Sigmoid colon (tissue), 7 donors: ENCODE results near the gene SPTBN5. TPM values are rescaled to one million over a fixed set of nuclear protein-coding genes. Genes with fewer than 3 reads are reported as not detected.

Experiments
- DNase-seq: peaks from one replicate; pipeline ENCODE4 v3.0.0-alpha.2; 2019
- H3K27ac ChIP-seq, 4 donors: fragments of 200-600 bp; sonication (generic); one replicate each; pipeline ENCODE4 v1.5.1; 2016 to 2019; ENCODE audit warnings: mild to moderate bottlenecking in 1 of 4
- H3K27me3 ChIP-seq, 3 donors: fragments of 200-600 bp; sonication (generic); one replicate each; pipeline ENCODE4 v1.5.1; 2019; ENCODE audit warnings: mild to moderate bottlenecking in 1 of 3
- H3K36me3 ChIP-seq, 4 donors: fragments of 200-600 bp; sonication (generic); one replicate each; pipeline ENCODE4 v1.5.1; 2016 to 2019
- H3K4me1 ChIP-seq, 4 donors: fragments of 200-600 bp; sonication (generic); one replicate each; pipeline ENCODE4 v1.5.1; 2017 to 2019
- H3K4me3 ChIP-seq, 4 donors: fragments of 200-600 bp; sonication (generic); one replicate each; pipeline ENCODE4 v1.5.1; 2017 to 2019; ENCODE audit warnings: mild to moderate bottlenecking in 2 of 4, moderate library complexity in 1 of 4
- H3K9me3 ChIP-seq, 4 donors: fragments of 200-600 bp in 3 of 4; sonication (generic) in 3 of 4; one replicate each; pipeline versions ENCODE4 v1.5.1 to v1.6.1; 2013 to 2019
- EP300 ChIP-seq, 4 donors: sonication (generic); formaldehyde crosslinking; IDR thresholded peaks; one replicate each; pipeline ENCODE4 v1.6.1; 2017; ENCODE audit warnings: antibody characterized with exemption in 4 of 4
- POLR2A ChIP-seq, 2 donors: fragments of 450-650 bp; IDR thresholded peaks; one replicate each; pipeline ENCODE4 v1.6.1; 2016; ENCODE audit warnings: antibody characterized with exemption in 2 of 2, mild to moderate bottlenecking in 2 of 2, moderate library complexity in 2 of 2
- POLR2AphosphoS5 ChIP-seq, 4 donors: sonication (generic); formaldehyde crosslinking; IDR thresholded peaks; one replicate each; pipeline ENCODE4 v1.6.1; 2017; ENCODE audit warnings: antibody characterized with exemption in 4 of 4
- WGBS, 2 donors: extraction: QIAGEN DNeasy Blood & Tissue Kit; methylation state at CpG; one replicate each; pipeline ENCODE4 v1.1.7; 2013; 5-methylcytosine and 5-hydroxymethylcytosine counted together
- intact Hi-C: fragments of 100-400 bp; cut with DNase I; formaldehyde crosslinking; loops from one replicate; pipeline ENCODE4 v1.15.1; 2023
- polyA plus RNA-seq, 3 donors: library from polyadenylated mRNA; stranded (reverse); fragments of 200-250 nt; gene quantifications; one replicate each; pipeline ENCODE4 v1.2.3, GENCODE V29; 2013
- total RNA-seq, 4 donors: library from RNA; depleted of rRNA; stranded (reverse); fragments of >200 nt; gene quantifications; one replicate each; pipeline ENCODE4 v1.1.0, GENCODE V29; 2016
- TF ChIP-seq, protein P1 (sequence below), 4 experiments: fragments of 450-650 bp in 3 of 4; fragments of 200-600 bp in 1 of 4; IDR thresholded peaks; one replicate each; pipeline ENCODE4 v1.5.1; 2016 to 2019; ENCODE audit warnings: antibody characterized with exemption in 4 of 4, mild to moderate bottlenecking in 3 of 4, moderate library complexity in 2 of 4
- donor health status: healthy with polysubstance abuse.
- donor health status: Bipolar disorder and iron deficiency.
- donor health status: healthy.

The SPTBN5 gene
- total and polyA plus RNA-seq, 7 donors = under 0.01 to 2.3 (median 0.60) TPM

DNA sequence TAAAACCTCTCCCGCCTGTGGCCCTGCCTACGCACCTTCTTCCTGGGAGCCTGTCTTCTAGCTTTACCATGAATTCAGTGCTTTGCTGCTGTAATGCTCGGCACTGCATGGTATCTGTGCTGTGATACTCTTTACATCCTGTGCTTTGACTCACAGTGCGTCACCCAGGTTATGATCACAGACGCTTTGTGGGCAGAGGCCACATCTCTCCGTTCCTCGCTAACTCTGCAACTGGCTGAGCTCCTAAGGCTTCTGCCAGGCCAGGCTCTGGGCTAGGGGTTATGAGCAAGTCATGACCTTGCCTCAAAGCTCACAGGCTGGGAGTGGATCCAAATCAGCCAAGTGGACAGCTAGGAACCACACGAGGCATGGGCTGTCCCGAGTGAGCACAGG, 23.2 kb downstream of the SPTBN5 start:
- Histone ChIP-seq H3K4me3 (no peak overlapping the region), H3K9me3 (no peaks in the 10 kb centered on the region), H3K27ac (no peak overlapping the region), H3K27me3 (no peaks in the 10 kb centered on the region), H3K36me3 (no peaks in the 10 kb centered on the region), H3K4me1 (no peaks in the 10 kb centered on the region)
- TF ChIP-seq, protein P1, sequence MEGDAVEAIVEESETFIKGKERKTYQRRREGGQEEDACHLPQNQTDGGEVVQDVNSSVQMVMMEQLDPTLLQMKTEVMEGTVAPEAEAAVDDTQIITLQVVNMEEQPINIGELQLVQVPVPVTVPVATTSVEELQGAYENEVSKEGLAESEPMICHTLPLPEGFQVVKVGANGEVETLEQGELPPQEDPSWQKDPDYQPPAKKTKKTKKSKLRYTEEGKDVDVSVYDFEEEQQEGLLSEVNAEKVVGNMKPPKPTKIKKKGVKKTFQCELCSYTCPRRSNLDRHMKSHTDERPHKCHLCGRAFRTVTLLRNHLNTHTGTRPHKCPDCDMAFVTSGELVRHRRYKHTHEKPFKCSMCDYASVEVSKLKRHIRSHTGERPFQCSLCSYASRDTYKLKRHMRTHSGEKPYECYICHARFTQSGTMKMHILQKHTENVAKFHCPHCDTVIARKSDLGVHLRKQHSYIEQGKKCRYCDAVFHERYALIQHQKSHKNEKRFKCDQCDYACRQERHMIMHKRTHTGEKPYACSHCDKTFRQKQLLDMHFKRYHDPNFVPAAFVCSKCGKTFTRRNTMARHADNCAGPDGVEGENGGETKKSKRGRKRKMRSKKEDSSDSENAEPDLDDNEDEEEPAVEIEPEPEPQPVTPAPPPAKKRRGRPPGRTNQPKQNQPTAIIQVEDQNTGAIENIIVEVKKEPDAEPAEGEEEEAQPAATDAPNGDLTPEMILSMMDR (IDR thresholded peaks at IDR 0.05) = no peak
- no peak for TF ChIP-seq POLR2AphosphoS5 (IDR thresholded peaks at IDR 0.05)
- TF ChIP-seq EP300 (IDR thresholded peaks at IDR 0.05) = no peak
- TF ChIP-seq POLR2A (IDR thresholded peaks at IDR 0.05) = no peak
- DNase-seq = no peak
- 71 to 83% methylated on average over 9 of the region's 9 CpGs for WGBS, 2 donors
- intact Hi-C loops = no loop called here

GRCh38 chr15:41869770-41870688, 23.8 kb downstream of the SPTBN5 start:
- Histone ChIP-seq H3K4me1 (no peaks in the 10 kb centered on the region), H3K27ac (no peak overlapping the region), H3K36me3 (no peaks in the 10 kb centered on the region), H3K9me3 (no peaks in the 10 kb centered on the region), H3K4me3 (no peak overlapping the region), H3K27me3 (no peaks in the 10 kb centered on the region)
- no peak for TF ChIP-seq EP300 (IDR thresholded peaks at IDR 0.05)
- no peak for TF ChIP-seq POLR2A (IDR thresholded peaks at IDR 0.05)
- no peak for TF ChIP-seq POLR2AphosphoS5 (IDR thresholded peaks at IDR 0.05)
- TF ChIP-seq, protein P1 (IDR thresholded peaks at IDR 0.05) = no peak
- intact Hi-C loops = no loop called here
- DNase-seq = no peak
- WGBS, 2 donors = 88 to 90% methylated on average over 42 of the region's 42 CpGs

- no peak for TF ChIP-seq POLR2AphosphoS5 (IDR thresholded peaks at IDR 0.05)
- no peak for TF ChIP-seq POLR2A (IDR thresholded peaks at IDR 0.05)
- TF ChIP-seq, protein P1 (IDR thresholded peaks at IDR 0.05) = no peak
- no peak for TF ChIP-seq EP300 (IDR thresholded peaks at IDR 0.05)
- no peak for DNase-seq
- Histone ChIP-seq H3K4me1 (no peaks in the 10 kb centered on the region), H3K27me3 (no peaks in the 10 kb centered on the region), H3K27ac (no peak overlapping the region), H3K9me3 (no peaks in the 10 kb centered on the region), H3K36me3 (no peaks in the 10 kb centered on the region), H3K4me3 (no peak overlapping the region)
- WGBS, 2 donors = 89 to 94% methylated on average over 15 of the region's 15 CpGs
- intact Hi-C loops = no loop called here
Observed at GRCh38 chr15:41868321-41868720, 25.5 kb downstream of the SPTBN5 start.

GRCh38 chr15:41866872-41867579, 26.8 kb downstream of the SPTBN5 start:
- TF ChIP-seq POLR2AphosphoS5 (IDR thresholded peaks at IDR 0.05) (no peak), EP300 (IDR thresholded peaks at IDR 0.05) (no peak), POLR2A (IDR thresholded peaks at IDR 0.05) (no peak)
- TF ChIP-seq, protein P1 (IDR thresholded peaks at IDR 0.05) = no peak
- Histone ChIP-seq H3K36me3 (no peaks in the 10 kb centered on the region), H3K27ac (no peak overlapping the region), H3K9me3 (no peaks in the 10 kb centered on the region), H3K4me1 (no peaks in the 10 kb centered on the region), H3K27me3 (no peaks in the 10 kb centered on the region), H3K4me3 (no peak overlapping the region)
- no peak for DNase-seq
- WGBS, 2 donors = 78 to 88% methylated on average over 25 of the region's 25 CpGs
- intact Hi-C loops = no loop called here
